HG03378 (cell line): Measurements from ENCODE around the gene DMAC2.
"Not testable (repeated sequence)": the region's sequence is repeated elsewhere in the genome, so short reads cannot be mapped to it uniquely, and the experiment has no call there.

ENCODE experiments used
- ATAC-seq: cut with Tn5 transposase; IDR thresholded peaks from one replicate; pipeline ENCODE4 v1.9.1; 2021; ENCODE audit warnings: mild to moderate bottlenecking, moderate library complexity; ENCODE audit not compliant: unreplicated experiment

Gene DMAC2

DNA sequence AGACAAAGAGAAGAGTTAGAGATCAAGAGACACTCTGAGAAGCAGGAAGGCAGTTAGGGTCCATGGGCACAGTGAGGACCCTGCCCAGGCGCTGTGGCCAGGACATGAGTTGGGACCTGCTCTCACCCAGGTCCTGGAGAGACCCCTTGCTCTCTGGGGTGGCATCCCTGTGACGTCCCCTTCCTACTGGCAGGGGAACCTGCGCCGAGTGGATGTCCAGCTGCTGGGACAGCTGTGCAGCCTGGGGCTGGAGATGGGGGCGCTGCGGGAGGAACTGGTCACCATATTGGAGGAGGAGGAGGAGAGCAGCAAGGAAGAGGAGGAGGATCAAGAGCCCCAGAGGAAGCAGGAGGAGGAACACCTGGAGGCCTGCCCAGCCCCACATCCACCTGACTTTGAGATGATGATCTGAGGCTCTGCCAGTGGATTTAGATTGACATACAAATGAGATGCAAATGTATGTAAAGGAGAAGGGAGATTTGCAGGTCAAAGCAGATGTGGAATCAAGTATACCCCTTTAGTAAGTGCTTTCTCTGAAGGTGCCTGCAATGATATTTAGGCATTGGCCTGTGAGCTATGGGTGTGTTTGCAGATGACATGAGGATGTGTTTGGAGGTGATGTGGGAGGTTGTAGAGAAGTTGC, 4.2 kb upstream of the DMAC2 start:
- ATAC-seq = no peak

DNA sequence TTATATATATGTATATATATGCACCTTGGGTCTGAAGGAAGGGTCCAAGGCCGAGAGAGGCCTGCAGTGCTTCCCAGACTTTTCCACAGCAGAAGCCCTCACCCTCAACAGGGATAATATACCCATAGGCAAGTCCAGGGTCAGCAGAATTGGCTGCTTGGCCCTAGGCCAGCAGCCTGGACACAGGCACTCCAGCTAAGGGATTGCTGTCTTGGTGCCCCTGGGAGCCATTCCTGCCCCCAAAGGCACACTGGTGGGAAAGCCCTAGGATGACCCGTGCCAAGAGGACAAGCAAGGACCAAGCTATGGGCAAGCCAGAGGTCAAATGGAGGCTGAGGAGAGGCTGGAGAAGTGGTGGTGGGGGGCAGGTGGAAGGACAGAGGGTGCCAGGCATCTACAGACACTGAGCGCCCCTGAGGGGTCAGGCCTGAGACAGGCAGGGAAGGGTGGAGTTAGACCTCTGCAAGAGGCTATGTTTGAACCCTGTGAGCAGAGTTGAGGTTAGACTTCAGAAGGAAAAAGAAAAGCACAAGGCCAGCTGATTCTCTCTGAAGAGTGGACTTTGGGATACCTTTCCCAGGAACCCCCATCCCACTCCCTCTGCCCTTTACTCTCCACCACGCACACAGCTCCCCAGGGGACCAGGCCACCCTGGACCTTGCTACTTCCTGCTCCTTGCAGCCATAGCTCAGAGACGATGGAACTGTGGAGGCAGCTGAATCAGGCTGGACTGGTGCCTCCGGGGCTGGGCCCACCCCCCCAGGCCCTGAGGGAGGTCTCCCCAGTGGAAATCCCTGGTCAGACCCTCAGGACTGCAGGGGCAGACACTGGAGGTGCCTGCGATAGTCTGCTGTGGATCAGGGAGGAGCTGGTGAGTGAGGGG, 3.0 kb upstream of the DMAC2 start, which contains the start of gene ERICH4:
Gene ERICH4, plus strand, starts transcription at position 684 of the 883 bp plus-strand sequence. Its CDS starts 14 bp downstream, at position 698.
- no peak for ATAC-seq

DNA sequence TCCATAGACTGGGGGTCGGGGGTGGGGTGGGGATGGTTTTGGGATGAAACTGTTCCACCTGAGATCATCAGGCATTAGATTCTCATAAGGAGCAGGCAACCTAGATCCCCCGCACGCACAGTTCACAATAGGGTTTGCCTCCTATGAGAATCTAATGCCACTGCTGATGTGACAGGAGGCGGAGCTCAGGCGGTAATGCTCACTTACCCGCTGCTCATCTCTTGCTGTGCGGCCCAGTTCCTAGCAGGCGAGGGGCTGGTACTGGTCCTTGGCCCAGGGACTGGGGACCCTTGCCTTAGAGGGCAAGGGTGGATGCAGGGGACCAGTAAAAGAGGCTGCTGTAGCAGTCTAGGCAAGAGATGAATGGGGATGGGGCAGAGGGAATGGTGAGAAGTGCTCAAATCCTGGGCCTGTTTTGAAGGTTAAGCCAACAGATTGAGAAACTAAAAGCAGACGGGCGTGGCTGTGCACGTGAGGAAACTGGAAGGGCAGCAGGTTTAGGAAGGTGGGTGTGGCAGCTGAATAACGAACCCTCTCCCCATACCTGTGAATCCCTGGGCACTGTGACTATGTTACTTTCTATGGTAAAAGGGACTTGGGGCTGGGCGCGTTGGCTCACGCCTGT, 1.7 kb upstream of the DMAC2 start:
- no peak for ATAC-seq

DNA sequence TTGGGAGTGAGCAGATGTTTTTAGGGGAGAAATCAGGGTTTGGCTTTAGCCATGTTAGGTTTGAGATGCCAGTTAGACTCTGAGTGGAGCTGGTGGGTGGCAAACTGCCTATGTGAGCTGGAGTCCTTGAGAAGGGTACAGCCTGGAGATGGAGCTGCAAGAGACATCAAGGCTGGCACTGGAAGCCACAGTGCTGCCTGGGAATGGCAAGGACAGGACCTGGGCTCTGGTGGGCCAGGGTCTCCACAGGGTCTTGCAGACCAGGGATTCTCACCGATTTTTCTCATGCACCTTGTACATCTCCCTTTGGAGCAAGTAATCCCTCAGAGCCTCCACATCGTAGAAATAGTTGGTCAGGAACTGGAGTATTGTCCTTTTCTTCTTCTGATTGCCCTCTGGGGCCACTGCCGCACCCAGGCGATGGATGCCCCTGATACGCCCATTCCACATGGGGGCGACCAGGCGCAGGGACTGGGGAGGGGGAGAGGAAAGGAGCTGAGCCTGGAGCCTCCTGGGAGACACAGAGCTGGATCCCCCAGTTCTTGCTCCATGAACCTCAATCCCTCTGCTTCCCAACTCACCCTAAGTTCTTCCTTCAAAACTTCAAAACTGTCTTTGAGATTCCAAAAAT, 1.7 kb downstream of the DMAC2 start:
- no peak for ATAC-seq

DNA sequence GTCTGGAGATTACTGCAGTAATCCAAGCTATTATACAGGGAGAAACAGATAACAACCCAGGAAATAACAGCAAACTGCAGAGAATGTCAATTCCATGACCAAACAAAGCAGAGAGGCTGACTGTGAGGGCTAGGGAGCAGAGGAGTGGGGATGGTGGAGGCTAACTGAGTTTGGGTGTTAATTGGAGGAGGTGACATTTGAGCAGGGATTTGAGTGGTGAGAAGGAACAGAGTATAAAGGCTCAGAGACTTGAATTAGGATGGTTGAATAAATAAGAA, 3.1 kb downstream of the DMAC2 start:
- no peak for ATAC-seq

DNA sequence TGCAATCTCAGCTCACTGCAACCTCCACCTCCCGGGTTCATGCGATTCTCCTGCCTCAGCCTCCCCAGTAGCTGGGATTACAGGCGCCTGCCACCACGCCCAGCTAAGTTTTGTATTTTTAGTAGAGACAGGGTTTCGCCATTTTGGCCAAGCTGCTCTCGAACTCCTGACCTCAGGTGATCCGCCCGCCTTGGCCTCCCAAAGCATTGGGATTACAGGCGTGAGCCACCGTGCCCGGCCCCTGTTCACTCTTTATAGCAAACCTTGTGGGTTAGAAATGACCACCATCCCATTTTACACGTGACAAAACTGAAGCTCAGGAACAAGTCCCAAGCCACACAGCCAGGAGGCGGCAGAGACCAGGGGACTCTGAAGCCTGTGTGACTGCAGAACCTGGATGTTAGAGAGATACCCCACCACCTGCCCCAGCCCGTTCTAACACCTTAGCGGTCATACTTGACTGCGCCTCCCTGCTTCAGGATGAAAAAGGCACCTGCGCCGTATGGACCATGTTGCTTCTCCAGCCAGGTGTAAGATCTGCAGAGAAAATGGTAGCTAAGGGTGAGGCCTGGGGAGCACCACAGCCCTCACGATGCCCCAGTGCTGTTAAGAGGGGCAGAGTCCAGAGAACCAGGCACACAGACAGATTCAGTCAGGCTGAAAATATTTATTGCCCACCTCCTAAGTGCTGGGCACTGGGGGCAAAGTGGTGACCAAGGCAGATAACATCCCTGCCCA, 3.6 kb downstream of the DMAC2 start:
- no peak for ATAC-seq

DNA sequence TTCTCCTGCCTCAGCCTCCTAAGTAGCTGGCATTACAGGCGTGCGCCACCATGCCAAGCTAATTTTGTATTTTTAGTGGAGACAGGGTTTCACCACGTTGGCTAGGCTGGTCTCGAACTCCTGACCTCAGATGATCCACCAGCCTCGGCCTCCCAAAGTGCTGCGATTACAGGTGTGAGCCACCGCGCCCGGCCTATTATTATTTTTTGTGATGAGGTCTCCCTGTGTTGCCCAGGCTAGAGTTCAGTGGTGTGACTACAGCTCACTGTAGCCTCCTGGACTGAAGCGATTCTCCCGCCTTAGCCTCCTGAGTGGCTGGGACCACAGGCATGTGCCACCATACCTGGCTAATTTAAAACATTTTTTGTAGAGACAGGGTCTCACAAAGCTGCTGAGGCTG, 4.3 kb downstream of the DMAC2 start:
- ATAC-seq = not testable (repeated sequence)

DNA sequence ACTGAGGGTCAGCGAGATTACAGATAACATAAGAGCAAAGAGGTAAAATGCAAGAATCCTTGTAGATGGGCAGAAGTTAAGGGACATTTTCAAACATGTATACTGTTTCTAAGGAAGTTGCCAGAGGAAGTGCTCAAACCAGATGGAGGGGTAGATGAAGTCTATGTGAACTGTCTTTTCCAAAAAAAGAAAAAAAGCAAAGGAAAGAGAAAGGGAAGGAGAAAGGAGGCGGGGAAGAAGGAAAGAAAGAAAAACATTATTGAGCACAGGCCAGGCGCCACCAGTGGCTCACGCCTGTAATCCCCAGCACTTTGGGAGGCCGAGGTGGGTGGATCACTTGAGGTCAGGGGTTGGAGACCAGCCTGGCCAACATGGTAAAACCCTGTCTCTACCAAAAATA, 5.3 kb downstream of the DMAC2 start:
- no peak for ATAC-seq

DNA sequence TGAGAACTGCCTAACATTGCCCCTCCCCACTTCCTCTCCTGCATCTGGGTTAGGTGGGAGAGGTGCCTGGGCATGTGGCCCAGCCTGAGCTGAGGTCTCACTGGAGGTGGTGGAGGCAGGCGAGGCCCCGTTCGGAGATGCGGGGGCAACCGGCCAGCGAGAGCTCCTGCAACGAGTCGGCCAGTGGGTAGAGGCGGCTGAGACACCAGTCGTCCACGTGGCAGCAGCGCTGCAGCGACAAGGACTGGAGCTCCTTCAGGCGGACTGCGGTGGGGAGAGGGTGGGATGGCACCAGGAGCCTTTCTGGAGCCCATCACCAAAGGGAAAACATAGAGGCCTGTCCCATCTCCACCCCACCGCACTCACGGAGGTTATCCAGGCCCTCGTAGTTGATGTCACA, 6.5 kb downstream of the DMAC2 start:
- ATAC-seq = no peak

DNA sequence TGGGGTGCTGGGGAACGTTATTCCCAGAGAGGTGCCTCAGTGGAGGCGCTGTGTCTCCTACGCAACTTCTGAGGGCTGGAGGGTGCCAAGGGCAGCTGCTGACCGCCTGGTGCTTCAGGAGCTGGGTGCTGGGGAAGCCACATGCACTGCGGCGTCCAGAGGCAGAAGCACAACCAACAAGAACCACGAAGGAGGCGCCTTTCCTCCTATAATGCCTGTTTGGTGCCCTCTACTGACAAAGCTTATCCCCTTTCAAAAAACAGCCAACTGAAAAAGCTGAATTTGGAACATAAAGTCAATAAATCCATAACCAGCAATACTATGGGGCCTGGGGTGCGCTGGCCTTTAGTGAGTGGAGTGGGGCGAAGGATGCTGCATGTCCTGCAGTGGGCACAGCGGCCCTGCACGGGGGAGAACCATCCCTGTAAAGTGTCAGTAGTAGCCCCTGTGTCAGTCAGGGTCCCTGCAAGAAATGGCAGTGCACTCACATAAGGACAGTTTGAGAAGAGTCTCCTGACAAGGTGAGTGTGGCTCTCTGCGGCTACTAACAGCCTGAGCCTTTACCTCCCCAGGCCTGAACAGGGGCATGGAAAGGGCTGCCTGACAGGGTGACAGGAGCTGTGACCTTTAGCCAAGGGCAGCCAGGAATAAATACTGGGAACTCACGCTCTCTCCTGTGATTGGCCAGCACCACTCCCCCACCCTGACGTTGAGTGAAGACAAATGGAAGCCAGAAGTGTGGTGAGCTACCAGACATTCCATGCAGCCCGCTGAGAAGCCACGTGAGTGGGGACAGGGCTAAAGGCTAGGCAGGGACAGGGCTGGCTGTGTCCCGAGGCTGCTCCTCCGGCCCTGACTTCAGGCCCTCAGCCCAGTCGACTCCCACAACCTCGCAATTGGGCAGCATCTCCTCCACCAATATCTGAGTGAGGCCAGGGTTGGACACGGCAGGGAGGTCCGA, 8.0 kb downstream of the DMAC2 start:
- no peak for ATAC-seq

DNA sequence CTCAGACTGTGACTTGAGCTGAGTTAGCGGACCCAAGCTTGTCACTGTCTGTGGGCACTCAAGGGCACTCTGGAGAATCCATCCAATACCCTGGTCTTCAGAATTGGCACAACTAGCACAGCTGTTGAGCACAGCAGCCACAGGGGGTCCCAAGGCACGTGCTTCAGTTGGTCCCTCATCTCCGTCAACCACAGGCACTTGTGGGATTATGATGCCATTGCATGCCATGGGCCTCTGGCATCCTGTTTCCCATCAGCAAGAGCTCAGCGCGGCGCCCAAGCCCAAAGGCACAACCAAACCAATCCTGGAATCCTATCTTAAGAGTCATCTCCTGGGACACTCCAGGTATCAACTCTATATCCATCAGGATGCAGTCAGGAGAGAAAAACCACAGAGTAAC, 8.8 kb downstream of the DMAC2 start:
- no peak for ATAC-seq

DNA sequence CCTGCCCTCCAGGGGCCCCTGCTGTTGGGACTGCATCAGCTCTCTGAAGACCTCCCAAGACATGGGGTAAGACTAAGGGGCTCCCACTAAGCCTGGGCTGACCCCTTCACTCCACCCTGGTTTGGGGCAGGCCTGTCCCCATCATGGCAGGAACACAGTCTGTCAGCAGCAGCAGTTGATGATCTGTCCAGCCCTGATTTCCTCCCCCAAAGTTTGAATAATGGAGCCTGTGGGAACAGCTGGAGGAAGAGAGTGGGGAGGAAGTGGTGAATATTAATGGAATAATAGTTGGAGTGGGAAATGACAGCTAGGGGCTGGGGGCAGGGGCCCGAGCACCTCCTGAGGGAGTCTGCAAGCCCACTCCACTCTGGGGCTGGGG, 11.2 kb downstream of the DMAC2 start:
- ATAC-seq = no peak

DNA sequence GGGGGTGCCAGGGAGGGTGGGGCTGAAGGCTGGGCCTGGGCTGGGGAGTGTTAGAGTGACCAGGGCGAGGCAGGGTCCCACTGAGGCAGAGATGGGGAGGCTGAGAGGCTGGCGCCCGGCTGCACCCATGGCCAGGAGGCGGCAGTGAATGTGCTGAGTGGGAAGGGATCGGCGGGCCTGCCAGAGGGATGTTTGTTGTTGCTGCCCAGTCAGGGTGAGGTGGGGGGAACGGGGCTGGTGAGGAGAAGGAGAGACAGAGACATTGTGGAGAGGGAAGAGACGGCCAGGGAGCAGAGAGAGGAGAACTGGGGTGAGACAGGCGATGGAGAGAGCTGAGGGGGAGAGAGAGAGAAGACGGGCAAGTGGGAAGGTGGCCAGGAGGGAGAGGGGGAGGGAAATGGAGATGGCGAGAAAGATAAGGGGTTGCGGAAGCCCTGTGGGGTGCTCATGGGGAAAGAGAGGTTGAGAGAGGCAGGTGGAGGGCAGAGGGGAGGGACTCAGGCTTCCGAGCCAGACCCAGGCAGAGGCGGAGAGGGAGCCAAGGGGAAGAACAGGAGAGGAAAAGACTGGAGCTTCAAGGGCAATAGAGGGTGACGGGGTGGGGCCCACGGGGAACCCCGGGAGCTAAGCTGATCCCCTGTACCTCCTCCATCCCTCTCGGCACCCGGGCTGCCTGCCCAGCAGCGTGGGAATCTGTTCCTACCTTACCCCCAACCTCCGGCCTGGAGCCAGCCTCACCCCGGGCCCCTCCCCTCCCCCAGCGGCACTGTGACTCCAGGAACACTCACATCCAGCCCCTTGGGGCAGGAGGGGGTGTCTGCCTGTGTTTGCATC, 11.8 kb downstream of the DMAC2 start:
- ATAC-seq = no peak

DNA sequence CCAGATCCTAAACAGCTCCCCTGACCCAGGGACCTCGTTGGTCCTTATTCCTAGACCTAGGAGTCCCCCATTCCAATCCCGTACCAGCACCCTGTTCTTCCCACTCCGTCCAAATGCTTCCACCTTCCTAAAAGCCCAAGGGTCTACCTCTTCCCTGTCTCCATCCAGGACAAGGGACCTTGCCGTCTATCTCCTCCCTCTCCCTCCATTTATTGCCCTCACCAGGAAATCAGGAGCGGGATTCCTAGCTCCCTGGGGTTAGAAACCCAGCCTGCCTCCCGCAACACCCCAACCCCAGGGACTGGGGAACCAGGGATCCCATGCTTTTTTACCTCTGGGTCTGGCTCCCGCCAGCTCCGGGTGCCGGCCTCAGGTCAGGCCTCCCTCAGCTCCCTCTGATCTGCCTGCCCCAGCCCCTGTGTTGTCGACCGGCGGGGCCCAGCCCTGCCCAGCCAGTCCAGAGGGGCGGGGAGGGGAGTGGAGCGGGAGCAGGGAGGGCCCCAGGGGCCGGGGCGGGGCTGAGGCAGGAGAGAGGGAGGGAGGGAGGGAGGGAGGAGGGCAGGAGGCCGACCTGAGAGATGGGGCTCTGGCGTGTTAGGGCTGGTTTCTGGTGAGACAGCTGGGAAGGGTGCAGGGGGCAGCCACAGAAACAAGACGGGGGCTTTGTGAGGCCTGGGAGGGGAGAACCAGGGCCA, 12.6 kb downstream of the DMAC2 start, which contains the start of gene B3GNT8:
Gene B3GNT8, minus strand, starts transcription at position 423 of the 695 bp plus-strand sequence. CDS start 596 bp downstream, outside the sequence.
- ATAC-seq = no peak

DNA sequence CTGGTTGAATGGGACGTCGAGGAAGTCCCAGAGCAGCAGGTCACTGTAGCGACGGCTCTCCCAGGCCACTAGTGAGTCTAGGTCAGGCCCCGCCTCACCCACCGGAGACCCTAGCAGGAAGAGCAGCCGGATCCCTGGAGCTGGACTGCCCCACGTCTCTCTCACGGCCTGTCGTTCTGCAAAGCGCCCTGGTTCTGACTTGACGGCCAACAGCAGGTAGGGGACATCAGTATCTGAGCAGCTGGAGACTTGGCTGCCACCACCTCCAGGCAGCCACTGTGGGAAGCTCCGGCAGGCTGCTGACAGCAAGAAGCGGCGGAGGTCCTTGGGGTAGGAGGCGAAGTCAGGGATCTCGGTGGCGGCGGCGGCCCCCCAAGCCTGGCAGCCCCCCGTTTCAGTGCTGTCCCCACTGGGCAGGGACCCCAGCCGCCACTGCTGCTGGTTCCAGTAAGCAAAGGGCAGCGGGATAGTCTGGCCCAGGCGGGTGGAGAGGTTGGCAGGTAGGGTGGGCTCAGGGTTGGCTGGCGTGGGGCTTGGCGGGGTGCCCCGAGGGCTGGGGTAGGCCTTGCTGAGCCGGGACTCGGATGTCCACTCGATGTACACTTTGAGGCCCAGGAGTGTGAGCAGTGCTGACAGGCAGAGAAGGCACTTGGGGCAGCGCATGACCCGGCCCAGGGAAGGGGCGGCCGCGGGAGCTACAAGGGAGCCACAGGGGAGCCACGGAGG, 13.4 kb downstream of the DMAC2 start:
- no peak for ATAC-seq

DNA sequence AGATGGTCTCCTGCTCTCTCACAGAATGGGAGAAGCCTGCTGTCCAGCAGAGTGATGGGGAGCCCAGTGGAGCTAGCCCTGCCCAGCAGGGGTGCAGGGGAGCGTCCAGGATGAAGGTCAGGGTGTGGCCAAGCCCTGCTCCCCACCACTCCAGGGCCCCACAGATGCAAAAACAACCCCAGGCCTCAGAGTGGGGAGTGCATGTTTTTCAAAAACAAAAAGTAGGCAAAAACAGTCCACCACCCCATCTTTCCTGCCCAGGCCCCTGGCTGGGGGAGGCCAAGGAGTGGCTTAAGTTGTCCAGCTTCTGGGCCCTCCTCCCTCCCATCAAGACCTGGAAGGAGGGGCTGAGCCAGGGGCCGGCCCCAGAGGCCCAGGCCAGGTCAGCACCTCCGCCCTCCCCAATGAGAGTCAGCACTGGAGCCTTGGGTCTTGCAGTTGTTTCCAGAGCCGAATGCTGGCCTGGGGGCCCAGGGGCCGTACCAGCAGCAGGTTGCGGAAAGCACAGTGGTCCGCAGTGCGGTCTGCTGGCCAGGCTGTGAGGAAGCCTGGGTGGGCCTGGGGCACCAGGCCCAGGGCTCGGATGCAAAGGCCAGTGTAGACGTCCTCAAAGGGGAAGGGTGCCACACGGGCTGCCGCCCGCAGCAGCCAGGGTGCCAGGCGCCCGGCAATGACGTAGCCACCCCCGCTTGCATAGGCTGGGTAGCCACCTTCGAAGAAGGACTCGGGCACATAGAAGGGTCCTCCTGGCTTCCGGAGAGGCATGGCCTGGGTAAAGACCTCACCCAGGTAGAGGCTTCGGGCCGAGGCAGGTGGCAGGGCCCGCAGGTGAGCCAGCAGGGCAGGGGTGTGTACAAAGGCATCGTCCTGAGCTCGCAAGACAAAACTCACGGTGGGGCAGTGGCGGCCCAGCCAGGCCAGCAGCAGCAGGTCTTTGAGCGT, 14.3 kb downstream of the DMAC2 start:
- no peak for ATAC-seq
